ENCODE data around the gene ZNF362.

The ZNF362 gene

DNA sequence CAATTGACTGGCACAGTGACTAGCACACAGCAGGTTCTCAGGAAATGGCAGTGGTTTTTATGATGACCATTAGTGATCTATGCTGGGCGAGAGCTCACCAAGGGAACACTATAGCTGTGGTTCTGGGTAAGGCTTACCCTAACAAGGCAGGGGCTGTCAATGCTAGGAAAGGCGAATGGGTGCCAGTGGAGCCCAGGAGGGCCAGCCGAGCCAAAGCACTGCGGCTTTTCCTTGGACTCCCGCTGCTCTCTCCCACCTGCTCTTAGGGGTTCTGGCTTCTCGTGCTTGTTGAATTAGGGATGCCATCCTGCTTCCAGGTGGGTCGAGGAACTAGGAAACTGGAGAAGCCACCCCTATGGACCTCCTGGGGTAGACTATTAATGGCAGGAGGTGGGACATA lies 74.6 kb downstream of the ZNF362 start:
- no peak for DNase-seq

DNA sequence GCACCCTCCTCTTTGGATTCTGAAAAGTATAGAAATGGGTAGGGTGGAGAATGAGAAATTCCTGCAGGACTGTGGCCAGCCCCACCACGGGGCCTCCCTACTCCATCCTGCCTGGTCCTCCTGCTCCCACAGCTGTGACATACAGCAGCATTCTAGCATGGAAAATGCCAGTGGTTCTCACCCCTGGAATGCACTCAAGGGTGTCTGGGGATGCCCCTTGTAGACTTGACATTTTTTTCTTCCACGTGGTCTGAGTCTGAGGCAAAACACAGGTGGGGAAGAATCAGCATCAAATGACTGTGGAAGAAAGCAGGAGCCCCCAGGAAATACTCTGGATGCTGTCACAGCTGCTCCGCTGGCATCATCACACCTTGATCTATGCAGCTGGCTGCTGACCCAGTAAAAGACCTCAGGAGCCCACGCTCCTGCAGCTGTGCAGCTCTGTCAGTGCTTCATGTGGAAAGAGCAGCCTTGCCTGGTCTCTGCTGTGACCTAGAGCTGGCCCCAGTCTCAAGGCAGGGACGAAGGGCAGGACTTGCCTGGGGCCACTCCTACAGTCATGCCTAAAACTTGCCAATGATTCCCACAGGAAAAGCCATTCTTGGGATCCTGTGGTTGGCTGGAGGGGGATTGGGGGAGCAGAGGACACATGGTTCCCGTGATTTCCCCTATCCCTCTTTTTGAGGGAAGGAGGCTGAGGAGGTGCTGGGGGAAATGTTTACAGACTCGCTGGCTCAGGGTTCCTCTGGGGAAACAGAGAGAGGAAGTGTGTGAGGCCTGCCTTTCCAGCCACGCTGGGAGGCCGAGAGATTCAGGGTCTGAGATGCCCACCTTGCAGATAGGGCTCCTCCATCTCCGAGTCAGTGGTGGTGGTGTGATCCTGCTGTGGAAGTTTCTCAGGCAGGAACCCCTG lies 75.4 kb downstream of the ZNF362 start:
- no peak for DNase-seq

DNA sequence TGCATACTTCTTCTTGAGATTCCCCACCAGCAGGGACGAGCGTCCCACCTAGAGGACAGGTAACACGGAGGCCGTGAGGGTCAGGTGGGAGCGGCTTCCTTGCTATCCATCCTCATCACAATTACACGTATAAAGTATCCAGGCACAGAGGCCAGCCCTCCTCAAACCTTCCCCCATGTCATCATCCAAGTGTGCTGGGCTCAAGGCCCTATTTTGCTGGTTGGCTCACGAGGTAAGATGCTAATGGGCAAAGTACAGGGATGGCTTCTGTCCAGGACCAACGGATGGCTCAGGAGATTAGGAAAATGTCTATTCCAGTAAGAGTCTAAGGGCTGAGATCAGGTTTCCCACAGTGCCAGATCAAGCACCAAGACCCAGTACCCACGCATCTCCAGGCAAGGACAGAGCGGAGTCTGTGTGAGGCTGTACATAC lies 76.1 kb downstream of the ZNF362 start:
- DNase-seq: no peak

DNA sequence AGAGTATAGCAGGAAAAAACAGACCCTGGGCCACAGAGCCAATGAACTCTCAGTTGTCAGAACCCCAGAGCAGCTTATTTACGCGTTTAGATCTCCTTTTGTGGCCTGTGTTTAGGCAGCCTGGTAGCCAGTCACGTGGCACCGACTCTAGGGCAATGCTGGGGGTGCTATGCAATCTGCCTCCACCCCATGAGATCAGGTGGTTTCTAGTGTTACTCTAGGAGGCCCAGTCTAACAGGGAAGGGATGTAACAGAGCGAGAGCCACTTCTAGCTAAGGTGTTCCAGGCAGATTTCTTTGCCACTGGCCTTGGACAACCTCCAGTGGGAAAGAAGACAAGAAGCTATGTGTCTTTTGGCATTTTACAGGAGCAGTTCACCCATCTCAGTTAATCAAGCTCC lies 76.6 kb downstream of the ZNF362 start:
- no peak for DNase-seq

DNA sequence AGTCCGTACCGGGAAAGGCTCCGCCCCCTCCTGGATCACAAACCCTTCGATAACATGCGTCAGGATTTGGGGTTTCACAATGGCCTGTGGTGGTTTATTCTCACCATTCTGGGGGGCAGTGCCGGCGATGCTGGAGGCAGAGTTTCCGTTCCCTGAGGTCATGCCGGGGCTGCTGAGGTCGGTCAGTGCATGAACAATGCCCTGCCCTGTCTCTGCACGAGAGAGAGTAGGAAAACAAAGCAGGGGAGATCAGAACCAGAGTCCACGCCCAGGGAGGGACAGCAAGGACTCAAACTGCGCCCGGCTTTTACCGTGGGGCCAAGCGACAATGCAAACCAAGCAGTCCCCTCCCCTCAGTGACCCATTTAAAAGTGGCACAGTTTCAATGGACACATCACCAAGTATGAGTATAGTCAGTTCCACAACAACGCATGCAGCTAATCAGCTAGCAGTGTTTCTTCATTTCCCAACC lies 77.8 kb downstream of the ZNF362 start:
- no peak for DNase-seq

DNA sequence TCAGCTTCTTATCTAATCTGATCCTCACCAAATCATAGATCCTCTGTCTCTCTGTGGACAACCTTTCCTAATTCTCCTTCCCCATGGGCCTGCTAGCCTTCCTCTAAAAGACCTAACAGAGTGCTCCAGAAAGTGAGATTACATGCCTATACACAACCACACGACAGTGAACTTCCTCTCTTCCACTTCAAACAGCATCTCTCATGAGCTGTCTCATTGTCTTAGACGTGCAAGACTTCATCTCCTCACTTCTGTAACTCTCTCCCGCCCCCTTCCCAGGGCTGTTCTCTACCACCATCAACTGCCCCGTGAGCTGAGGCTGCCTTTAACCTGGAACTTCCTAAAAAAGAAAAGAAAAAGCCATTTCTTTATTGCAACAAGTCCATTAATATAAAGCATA lies 78.7 kb downstream of the ZNF362 start:
- DNase-seq: peak; percentile 26 to 48

DNA sequence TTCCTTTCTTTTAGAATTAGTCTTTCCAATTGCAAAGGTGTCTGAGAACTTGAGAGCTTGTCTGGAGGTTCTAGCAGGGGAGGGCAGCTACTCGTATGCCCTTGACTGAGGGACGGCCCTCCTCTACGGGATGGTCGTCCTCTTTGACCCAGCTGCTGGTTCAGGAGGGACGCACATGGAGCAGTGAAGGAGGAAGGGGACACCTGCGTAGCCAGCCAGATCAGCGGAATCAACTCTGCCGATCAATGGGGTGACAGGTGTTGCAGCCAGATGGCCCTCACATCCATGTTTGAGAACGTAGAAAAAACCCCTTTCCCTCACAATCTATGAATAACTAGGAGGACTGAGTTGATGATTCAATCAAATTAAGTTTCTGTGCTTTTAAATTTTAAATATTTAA lies 80.3 kb downstream of the ZNF362 start:
- DNase-seq: no peak

DNA sequence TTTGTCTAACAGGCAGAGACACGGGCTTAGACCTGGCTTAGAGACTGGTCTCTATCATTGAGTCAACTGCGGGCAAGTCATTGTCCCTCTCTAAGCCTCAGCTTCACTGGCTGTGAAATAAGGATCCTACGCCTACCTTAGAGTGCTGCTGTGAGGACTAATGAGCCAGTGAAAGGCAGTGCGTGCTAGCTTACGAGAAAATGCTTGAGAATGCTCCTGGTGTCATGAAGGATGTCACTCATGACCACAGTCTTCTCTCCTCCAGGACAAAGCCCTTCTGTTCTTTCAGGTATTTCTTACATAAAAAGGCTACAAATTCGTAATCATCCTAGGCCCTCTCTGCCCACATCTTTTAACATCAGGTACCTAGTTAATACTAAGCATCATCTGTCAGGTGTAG lies 81.1 kb downstream of the ZNF362 start:
- no peak for DNase-seq

DNA sequence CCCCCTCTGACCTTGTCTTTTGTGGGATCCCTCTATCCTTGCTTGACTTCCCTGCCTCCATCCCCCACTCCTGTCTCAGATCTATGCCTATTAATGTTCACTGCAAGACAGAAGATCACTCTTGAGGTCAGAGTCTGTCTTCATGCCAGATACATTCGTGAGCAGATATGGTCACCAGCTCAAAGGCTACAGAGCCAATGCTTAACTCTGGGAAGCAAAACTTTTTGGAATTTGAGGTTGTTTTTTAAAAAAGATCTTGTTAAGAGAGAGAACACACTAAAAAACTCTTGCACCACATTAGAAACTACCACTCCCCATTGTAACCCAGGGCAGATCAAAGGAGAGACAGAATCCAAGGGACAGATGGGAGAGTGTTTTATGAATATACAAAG lies 81.8 kb downstream of the ZNF362 start:
- no peak for DNase-seq

DNA sequence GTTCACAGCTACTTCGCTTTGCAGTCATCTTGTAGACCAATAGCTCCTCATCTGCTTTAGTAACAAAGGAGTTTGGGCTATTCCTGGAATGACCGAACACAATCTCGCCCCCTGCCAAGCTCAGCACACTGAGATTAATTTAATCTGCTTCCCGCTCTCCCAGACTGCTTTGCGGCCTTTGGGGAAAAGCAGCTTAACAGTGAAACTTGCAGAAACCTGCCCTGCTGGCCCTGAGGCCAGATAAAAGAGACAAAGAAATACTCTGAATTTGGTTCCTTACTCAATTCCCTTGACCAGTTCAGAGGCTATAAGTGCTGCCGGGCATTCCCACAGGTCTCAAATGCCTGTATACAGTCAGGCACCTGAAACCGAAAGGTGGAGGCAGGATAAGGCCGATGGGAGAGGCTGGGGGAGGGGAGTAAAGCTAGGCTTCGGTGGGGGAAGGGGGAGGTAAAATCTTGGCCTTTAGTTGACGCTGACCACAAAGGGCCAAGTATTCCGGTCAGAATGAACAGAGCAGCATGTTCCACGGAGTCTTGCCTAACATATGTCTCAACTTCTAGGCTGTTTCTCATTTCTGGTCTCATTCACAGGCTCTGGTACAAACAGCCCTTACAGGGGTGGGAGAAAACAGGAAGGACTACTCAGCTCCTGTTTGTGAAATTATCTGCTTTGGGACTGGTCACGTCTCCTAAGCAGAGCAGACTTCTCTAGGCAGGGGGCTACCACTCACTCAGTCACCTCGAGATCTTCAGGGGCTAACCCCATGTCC lies 82.3 kb downstream of the ZNF362 start:
- peak; percentile 59 to 60 for DNase-seq

DNA sequence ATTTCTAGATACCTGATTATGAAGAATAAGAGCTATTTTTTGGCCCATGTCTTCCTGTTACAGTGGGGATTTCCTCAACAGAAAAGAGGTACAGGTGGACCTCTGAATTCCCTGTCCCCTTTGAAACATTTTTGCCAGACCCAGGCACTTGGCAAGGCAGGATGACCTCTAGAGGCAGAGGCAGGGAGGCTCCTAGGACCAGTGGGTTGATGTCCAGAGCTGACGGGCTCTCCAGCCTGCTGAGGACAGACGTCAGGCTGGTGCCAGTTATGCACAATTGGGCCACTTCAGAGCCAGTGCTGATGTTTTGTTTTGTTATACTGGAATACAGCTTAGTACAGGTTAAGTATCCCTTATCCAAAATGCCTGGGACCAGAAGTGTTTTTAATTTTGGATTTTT lies 83.1 kb downstream of the ZNF362 start:
- DNase-seq: no peak

DNA sequence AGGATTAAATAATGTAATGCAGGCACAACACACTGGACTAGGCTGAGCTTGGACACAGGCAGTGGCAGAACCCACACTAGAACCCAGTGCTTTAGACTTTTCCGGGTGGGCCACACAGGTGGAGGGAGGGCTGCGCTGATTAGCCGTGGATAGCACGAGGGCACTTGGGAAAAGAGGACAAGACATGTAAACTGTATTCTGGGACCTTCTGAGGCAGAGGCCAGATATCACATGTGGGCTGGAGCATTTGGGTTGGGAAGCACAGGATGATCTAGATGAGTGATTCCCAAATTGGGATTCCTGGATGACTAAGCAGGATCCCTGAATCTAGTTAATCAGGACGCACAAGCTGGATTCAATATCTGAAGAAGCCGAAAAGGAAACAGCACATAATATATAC lies 84.9 kb downstream of the ZNF362 start:
- DNase-seq: no peak

DNA sequence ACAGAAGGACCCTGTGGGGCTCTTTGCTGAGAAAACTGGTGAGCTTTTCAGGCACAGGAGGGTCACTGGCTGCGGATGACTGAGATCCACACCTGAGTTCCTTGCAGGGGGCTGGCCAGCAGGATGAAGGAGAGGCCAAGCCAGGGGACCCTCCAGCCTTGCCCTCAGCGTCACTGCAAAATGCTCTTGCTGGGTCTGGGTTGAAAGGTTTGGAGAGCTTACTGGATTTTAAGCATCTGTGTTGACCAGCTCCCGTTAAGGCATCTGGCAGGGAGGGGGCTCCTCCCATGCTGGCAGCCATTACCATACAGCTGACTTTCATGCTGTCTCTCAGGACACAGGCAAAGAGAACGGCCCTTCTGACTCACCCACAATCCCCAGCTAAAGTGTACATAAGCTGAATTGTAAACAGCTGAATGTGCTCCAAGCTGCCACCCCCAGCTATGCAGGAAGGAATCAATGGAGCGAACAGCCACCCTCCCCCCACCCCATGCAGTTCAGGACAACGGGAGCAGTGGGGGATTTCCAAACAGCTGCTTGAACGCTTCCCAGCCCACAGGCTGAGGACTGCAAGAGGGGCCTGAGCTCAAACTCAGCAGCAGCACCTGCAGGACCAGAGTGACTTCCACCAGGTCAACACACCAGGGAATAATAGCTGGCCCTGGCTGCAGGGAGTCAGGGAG lies 85.9 kb downstream of the ZNF362 start:
- no peak for DNase-seq

DNA sequence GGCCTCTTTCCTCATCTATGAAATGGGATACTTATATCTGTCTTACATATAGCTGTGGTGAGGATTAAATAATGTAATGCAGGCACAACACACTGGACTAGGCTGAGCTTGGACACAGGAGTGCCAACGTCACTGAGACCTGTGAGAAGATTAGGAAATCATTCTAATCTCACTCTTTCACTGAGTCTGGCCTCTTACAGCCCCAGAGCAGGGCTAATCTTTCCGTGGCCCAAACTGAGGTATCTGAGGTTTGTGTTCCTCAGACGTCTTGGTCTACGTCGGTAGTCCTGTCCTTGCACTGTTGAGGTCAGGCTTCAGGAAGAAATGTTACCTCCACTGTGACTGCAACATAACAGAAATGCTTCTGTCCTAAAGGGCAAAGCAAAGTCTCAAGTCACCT lies 87.2 kb downstream of the ZNF362 start:
- DNase-seq: no peak

DNA sequence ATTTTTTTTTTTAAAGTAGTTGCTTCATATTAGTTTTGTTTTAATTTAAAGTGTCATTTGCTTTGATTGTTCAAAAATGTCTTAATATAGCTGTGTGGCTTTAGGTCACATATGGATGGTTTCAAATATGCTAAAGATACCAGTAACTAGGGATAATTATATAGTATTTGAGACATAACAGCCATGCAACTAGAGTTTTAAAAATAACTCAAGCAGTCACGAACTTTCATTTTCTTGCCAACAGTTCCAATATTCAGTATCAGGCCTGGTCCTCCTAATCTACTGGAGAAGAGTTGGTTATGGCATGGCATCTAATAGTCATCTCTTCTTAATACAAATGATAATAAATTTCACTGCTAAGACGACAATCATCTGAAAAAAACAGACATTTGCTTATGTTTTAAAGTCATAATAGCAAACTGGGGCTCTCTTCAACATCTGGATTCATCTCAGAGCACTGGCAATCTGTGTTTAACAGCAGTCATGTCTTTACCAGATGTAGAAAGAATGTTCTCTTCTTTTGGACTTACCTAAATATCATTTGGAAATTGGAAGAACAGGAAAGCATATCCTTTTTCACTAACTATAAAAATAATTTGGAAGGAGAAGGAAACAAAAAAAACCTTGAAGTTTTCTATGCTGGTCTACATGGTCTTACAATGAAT lies 88.7 kb downstream of the ZNF362 start:
- no peak for DNase-seq

DNA sequence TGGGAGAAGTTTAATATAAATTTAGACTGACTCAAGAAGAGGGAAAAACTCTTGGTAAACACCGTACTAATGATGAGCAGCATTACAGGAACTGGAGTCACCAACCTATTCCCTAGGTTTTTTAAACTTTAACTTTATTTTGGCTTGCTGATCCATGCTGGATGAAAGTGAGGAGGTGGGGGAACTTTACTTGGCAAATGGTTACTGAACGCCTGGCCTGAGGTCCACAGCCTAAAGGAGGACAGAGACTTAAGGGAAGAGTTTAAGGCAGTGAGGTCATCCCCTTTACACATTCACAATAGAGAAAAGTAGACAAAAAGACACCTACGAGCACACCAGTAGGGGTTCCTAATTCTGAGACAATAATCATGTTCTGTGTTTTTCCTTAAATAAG lies 90.2 kb downstream of the ZNF362 start:
- DNase-seq: no peak

DNA sequence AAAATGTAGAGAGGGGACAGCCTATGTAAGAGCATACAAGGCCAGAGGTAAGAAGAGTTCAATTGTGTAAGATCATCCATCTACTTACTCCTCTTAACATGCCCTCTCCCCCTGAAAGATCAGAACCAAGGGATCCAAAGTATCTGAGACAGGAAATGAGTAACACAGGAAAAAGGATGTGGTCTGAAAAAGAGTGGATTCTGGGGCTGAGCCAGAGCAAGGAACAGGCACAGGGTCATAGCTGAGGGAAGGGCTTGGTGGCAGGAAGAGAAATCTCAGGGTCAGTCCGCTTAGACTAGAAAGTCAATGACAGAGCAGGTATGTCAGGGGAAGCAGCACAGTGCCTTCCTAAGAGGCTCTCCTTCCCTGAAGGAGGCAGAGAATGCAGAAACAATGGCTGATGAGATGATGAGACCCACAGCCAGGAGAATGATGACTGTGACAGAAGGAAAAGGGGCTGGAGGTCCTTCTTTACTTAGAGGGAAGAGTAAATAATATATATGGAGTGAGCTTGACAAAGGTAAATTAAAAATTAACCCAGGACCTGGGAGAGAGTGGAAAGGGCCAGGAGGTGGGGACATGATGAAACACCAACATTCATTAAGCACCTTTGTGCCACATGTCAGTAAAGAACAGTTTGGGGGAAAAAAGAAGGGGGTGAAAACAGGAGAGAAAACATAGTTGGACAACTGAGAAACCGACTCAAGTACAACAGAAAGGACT lies 90.8 kb downstream of the ZNF362 start:
- peak; percentile 46 to 63 for DNase-seq

DNA sequence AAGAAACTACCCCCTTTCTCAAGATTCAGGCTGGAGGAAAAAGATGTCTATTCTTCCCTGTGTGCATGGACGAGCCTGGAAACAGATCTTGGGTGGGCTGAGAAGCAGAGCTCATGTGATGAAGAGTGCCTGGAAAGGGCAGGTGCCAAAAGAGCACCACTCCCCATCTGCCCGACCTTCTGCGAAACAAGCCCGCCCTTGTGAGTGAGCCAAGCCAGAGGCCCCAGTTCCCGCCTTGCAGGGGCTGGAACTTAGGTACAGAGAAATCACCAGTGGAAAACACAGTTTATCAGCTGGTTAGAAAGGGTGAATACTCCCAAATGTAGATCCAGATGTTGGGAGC lies 91.3 kb downstream of the ZNF362 start:
- DNase-seq: no peak

DNA sequence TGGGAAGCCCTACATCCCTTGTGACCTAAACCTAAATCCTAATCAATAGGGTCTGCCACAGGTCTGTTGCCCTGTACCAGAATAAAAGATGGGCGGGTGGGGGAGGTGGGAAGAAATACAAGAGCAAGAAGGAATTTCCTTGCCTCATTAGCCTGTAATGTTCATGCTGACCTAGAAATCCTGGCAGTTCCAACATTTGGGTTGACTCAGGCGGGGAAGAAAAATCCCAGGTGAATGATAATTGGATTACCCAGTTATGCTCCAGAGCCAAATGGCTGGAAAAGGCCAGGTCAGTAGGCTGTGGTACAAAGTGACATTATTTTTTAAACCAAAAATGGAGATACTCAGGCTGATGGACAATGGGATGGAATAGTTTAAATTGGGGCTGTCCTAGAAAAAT lies 91.9 kb downstream of the ZNF362 start:
- DNase-seq: no peak

DNA sequence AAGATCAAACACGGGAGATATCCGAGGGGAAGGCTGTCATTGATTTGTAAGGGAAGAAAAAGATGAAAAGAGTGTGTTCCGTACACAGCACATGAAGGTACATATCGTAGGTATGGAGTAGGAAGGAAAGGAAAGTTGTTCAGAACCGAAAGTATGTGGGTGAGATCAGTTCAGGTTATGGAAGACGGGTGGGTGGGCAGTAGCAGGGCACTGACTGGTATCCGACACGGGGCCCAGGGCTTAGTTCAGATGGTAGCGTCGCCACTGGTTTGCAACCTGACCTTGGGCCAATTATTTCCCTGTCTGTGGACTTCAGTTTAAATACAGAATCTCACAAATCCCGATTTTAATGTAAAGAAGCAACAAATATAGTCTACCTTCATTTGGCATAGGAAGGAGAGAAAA lies 92.4 kb downstream of the ZNF362 start:
- DNase-seq: peak in 1 of 2 experiments; percentile 4

DNA sequence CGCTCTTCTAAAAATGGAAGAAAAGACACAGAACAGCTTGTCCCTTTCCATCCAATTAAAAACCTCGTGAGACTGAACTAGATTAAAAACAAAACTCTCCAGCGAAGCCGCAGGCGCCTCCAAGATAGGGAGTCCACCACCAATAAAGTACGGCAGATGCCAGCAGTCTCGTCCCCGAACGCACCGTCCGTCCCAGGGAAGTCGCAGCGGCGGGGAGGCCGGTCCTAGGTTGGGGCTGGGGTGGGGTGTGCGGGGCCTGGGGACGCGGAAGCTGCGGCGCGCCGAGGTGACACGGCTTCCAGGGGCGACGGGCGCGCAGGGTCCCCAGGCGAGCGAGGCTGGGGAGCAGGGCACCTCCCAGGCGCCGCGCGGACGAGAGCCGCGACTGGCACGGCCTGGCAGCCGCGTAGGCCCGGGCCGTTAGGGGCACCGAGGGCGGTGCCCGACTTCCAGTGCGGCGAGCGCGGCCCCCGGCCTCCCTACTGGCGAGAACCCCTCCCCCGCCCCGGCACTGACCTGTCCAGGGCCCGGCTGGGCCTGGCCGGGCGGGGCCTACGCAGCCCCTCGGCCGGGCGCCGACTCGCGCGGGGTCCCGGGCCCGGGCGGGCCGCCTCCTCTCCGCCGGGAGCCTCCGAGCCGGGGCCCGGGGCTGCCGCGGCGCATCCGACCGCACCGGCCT lies 92.9 kb downstream of the ZNF362 start:
- peak; percentile 17 to 33 for DNase-seq

Data from Kasumi-1 (cell line).